SK-N-SH treated with all-trans-retinoic acid at 6 μM for 48 hours (cell line): ENCODE measurements around the gene MVB12B.

Experiments
- BACH2 ChIP-seq: fragments of 250-450 bp; sonication (Bioruptor Pico); IDR thresholded peaks from 2 replicates; pipeline ENCODE4 v1.9.0; 2021; ENCODE audit warnings: mild to moderate bottlenecking, borderline replicate concordance
- OSR1 ChIP-seq: fragments of 250-450 bp; sonication (Bioruptor Pico); IDR thresholded peaks from 2 replicates; pipeline ENCODE4 v1.8.0; 2022; ENCODE audit warnings: moderate library complexity, mild to moderate bottlenecking, inconsistent platforms
- ZFP3 ChIP-seq: fragments of 250-450 bp; sonication (Bioruptor Pico); IDR thresholded peaks from 2 replicates; pipeline ENCODE4 v1.5.0; 2020; ENCODE audit warnings: mild to moderate bottlenecking, moderate library complexity
- ZNF8 ChIP-seq: fragments of 450-650 bp; formaldehyde crosslinking; IDR thresholded peaks from 2 replicates; pipeline ENCODE4 v1.5.0; 2020; ENCODE audit warnings: mild to moderate bottlenecking, moderate library complexity
- TF ChIP-seq, protein P1 (sequence below): fragments of 250-450 bp; sonication (Bioruptor Pico); IDR thresholded peaks from 2 replicates; pipeline ENCODE4 v1.8.0; 2020; ENCODE audit warnings: mild to moderate bottlenecking, moderate library complexity, borderline replicate concordance

DNA sequence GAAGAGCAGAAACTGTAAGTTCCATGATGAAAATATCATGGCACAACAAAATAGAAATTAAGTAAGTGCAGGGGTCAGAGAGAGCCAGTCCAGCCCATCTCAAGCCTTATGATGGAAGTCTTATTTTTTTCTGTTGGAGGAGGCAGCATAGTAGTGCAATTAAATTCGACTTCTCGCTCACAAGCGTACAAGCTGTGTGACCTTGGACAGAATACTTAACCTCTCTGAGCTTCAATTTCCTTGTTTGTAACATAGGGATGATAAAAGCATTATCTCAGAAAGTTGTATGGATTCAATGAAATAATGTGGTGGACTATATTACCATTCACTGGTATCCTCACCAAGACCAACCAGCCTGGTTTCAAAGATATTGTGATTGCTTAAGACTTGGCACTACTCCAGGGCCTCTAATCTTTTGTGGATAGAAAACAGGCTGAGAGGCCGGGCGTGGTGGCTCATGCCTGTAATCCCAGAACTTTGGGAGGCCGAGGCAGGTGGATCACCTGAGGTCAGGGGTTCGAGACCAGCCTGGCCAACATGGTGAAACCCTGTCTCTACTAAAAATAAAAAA is 26.8 kb upstream of the MVB12B start:
- no peak for TF ChIP-seq ZNF8 (CRISPR knock-in tag)
- TF ChIP-seq, protein P1, sequence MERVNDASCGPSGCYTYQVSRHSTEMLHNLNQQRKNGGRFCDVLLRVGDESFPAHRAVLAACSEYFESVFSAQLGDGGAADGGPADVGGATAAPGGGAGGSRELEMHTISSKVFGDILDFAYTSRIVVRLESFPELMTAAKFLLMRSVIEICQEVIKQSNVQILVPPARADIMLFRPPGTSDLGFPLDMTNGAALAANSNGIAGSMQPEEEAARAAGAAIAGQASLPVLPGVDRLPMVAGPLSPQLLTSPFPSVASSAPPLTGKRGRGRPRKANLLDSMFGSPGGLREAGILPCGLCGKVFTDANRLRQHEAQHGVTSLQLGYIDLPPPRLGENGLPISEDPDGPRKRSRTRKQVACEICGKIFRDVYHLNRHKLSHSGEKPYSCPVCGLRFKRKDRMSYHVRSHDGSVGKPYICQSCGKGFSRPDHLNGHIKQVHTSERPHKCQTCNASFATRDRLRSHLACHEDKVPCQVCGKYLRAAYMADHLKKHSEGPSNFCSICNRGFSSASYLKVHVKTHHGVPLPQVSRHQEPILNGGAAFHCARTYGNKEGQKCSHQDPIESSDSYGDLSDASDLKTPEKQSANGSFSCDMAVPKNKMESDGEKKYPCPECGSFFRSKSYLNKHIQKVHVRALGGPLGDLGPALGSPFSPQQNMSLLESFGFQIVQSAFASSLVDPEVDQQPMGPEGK, result no peak
- no peak for TF ChIP-seq BACH2
- TF ChIP-seq OSR1 (CRISPR knock-in tag), result no peak
- TF ChIP-seq ZFP3 (CRISPR knock-in tag), result no peak
